WERI-Rb-1 (cell line): ENCODE data around the gene SEC62.

ENCODE experiments used
- DNase-seq: peaks from one replicate; pipeline ENCODE4 v3.0.0-alpha.2; 2020
- H3K27ac ChIP-seq: fragments of 250-450 bp; sonication (Bioruptor Pico); 2 replicates; pipeline ENCODE4 v1.5.1; 2020; ENCODE audit warnings: mild to moderate bottlenecking, moderate library complexity
- H3K27me3 ChIP-seq: fragments of 250-450 bp; sonication (Bioruptor Pico); 2 replicates; pipeline ENCODE4 v1.5.1; 2021; ENCODE audit warnings: mild to moderate bottlenecking, low read depth, moderate library complexity; ENCODE audit not compliant: insufficient read depth, severe bottlenecking
- H3K36me3 ChIP-seq: fragments of 250-450 bp; sonication (Bioruptor Pico); 2 replicates; pipeline ENCODE4 v1.5.1; 2020; ENCODE audit warnings: mild to moderate bottlenecking, moderate library complexity
- H3K4me3 ChIP-seq: 2 replicates; pipeline ENCODE4 v1.5.1; 2011; ENCODE audit warnings: low read depth, mild to moderate bottlenecking, control low read depth, low read length
- H3K9me3 ChIP-seq: fragments of 250-450 bp; sonication (Bioruptor Pico); 2 replicates; pipeline ENCODE4 v1.5.1; 2021; ENCODE audit warnings: mild to moderate bottlenecking, moderate library complexity; ENCODE audit not compliant: severe bottlenecking
- TF ChIP-seq, protein P1 (sequence below): IDR thresholded peaks from 2 replicates; pipeline ENCODE4 v1.5.1; 2011; ENCODE audit warnings: low read depth, mild to moderate bottlenecking, control low read depth, inconsistent platforms, low read length

Gene SEC62

DNA sequence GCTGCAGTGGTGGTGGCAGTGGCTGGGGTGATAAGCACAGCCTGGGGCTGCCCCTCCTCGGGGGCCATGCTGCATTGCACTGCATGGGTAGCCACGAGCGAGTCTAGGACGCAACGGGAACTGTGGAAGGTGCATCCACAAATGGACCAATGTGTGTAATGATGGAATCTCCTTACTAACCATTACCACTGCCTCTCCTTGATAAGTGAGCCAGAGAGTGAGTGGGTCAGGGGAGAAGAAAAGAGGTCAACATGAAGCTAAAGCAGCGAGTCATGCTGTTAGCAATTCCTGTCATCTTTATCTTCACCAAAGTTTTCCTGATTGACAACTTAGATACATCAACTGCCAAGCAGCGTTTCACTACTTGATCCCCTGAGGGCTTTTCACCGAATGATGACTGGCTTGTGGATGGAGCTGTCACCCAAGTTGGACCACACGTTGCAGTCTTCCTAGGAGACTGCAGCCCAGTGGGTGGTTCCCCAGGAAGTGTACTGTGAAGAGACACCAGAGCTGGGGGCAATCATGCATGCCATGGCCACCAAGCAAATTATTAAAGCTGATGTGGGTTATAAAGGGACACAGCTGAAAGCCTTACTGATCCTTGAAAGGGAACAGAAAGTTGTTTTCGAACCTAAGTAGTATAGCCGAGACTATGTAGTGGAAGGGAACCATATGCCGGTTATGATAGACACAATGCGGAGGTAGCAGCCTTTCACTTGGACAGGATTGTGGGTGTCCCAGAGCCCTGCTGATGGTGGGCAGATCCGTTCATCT, 34.7 kb upstream of the SEC62 start:
- Histone ChIP-seq H3K27ac (no peak overlapping the region), H3K36me3 (no peaks in the 10 kb centered on the region), H3K9me3 (no peaks in the 10 kb centered on the region), H3K27me3 (no peaks in the 10 kb centered on the region), H3K4me3 (no peak overlapping the region)
- TF ChIP-seq, protein P1, sequence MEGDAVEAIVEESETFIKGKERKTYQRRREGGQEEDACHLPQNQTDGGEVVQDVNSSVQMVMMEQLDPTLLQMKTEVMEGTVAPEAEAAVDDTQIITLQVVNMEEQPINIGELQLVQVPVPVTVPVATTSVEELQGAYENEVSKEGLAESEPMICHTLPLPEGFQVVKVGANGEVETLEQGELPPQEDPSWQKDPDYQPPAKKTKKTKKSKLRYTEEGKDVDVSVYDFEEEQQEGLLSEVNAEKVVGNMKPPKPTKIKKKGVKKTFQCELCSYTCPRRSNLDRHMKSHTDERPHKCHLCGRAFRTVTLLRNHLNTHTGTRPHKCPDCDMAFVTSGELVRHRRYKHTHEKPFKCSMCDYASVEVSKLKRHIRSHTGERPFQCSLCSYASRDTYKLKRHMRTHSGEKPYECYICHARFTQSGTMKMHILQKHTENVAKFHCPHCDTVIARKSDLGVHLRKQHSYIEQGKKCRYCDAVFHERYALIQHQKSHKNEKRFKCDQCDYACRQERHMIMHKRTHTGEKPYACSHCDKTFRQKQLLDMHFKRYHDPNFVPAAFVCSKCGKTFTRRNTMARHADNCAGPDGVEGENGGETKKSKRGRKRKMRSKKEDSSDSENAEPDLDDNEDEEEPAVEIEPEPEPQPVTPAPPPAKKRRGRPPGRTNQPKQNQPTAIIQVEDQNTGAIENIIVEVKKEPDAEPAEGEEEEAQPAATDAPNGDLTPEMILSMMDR, result no peak
- DNase-seq, result no peak

DNA sequence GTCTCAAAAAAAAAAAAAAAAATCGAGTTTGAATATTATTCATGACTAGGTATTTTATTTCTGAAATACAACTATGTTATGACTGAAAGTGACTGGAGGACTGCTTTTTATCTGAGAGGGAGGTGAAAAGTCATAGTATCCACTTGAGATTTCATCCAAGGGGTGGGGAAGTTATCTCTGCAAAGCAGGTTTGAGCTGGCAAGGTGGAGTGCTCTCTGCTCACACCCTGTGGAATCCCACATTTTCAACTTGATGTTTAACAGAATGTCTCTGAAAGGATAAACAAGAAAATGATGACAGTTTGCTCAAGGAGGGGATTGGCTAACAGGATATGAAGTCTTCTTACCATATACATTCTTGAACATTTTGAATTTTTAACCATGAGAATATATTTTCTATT, 27.3 kb upstream of the SEC62 start:
- H3K27me3 ChIP-seq, result no peaks in the 10 kb centered on the region
- DNase-seq, result no peak
- H3K4me3 ChIP-seq, result no peak overlapping the region
- TF ChIP-seq, protein P1, result no peak
- no peaks in the 10 kb centered on the region for H3K9me3 ChIP-seq
- no peak overlapping the region for H3K27ac ChIP-seq
- no peaks in the 10 kb centered on the region for H3K36me3 ChIP-seq

DNA sequence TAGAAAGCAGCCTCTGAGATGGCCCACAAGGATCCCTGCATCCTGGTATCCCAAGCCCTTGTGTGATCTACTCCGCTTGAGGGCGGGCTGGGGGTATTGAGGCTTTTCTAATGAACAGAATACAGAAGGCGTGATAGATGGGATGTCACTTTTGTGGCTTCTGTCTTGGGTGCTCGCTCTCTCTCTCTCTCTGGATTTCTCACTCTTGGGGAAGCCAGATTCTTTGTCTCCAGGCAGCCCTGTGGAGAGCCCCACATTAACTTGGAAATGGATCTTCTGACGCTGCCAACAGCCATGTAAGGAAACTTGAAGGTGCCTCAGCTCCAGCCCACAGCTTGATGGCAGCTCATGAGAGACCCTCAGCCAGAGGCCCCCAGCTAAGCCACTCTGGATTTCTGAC, 26.9 kb upstream of the SEC62 start:
- Histone ChIP-seq H3K9me3 (no peaks in the 10 kb centered on the region), H3K36me3 (no peaks in the 10 kb centered on the region), H3K4me3 (no peak overlapping the region), H3K27ac (no peak overlapping the region), H3K27me3 (no peaks in the 10 kb centered on the region)
- no peak for DNase-seq
- TF ChIP-seq, protein P1, result no peak

DNA sequence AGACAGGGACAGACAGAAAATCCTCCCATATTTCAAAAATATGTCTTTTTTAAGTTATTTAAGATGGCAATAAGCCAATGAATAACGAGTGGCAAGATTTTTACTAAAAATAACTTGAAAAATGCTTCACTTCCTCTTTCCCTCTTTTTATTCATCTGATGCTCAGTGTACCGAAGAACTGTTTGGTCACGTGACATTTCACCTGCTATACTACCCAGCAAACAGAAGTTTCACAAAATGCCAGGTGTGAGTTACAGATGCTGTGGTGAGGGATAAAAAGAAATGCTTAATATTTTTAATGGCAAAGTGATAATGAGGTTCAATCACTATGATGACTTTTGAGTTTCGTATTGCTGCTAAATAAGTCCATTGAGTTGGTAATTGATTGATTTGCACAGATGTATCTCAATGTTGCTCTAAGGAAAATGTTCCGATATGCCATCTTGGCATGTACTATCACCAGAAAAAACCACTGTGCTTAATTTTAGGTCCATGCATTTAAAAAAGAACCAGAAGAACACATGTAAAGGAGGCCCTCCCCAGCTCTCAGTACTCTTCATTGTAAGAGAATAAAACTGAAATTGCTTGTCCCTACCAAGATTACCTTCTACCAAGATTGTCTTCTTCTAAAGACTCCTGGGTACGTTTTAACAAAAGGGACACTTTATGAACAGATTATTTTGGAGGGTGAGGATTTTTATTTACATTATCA, 26.0 kb upstream of the SEC62 start:
- no peak for DNase-seq
- Histone ChIP-seq H3K27ac (no peak overlapping the region), H3K4me3 (no peak overlapping the region), H3K9me3 (no peaks in the 10 kb centered on the region), H3K36me3 (no peaks in the 10 kb centered on the region), H3K27me3 (no peaks in the 10 kb centered on the region)
- TF ChIP-seq, protein P1, result no peak

DNA sequence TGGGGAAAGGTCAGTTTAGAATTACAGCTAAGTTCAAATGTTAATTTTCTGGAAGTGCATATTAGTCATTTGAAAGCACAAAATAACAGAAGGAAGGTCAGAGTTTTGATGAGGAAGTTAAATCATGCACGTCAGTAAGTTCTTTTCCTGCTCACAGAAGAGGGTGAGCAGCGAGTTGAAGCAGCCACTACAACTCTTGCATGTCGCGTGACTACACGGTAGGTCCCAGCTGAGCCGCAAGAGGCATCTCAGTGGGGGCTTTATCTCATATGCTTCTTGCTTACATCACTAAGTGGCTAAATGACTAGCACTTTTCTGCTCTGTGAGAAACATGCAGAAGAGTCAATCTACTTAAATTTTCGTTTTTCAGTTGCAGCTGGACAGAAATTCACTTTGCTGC, 21.3 kb upstream of the SEC62 start:
- H3K27ac ChIP-seq, result no peak overlapping the region
- TF ChIP-seq, protein P1, result no peak
- no peak overlapping the region for H3K4me3 ChIP-seq
- no peak for DNase-seq
- no peaks in the 10 kb centered on the region for H3K9me3 ChIP-seq
- H3K36me3 ChIP-seq, result no peaks in the 10 kb centered on the region
- H3K27me3 ChIP-seq, result no peaks in the 10 kb centered on the region
